HG02678 (cell line): Measurements from ENCODE around the gene PCMT1.
"Not testable (repeated sequence)": the region's sequence is repeated elsewhere in the genome, so short reads cannot be mapped to it uniquely, and the experiment has no call there.

ENCODE experiments used
- ATAC-seq: cut with Tn5 transposase; IDR thresholded peaks from one replicate; pipeline ENCODE4 v1.9.1; 2021; ENCODE audit warnings: mild to moderate bottlenecking, moderate library complexity; ENCODE audit not compliant: unreplicated experiment

The PCMT1 gene

DNA sequence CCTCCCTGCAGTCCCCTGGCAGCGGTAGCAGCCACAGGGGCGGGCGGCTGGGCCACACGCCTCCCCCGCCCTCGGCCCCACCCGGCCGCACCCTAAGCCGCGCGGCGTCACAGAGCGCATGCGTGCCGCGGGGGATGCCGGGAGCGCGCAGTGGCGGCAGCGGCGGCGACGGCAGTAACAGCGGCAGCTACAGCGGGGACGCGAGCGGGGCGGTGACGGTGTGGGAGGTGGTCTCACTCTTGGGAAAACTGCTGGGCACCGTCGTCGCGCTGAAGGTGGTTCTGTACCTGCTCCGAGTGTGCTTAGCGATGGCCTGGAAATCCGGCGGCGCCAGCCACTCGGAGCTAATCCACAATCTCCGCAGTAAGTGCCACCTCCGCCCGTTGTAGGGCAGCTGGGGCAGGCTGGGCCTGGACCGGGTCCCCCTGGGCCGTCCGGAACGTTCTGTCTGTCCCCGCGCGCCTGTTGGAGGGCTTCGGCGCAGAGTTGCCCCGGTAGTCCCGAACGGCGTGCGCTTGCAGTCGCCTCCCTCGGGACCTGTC, at the start of gene PCMT1:
Gene PCMT1, plus strand, starts transcription at position 148 of the 542 bp plus-strand sequence. Its CDS starts 161 bp downstream, at position 309.
- peak; percentile 88 for ATAC-seq

DNA sequence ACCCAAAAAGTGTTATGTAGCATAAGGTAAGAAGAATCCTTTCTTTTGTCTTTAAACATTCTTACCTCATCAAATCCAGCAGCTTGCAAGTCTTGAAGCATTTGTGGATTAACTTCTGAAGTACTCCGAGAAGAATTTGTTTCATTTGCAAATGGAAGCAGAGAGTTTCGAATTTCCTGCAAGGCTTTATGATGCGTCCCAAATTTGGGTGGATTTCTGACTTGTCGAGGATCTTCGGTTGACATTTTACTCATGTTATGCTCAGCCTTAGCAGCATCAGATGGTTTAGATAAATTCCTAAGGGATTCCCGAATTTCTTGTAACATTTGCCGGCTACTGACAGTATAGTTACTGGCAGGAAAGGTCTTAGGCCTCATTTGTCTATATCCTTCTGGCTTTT, 47.8 kb upstream of the PCMT1 start:
- no peak for ATAC-seq

DNA sequence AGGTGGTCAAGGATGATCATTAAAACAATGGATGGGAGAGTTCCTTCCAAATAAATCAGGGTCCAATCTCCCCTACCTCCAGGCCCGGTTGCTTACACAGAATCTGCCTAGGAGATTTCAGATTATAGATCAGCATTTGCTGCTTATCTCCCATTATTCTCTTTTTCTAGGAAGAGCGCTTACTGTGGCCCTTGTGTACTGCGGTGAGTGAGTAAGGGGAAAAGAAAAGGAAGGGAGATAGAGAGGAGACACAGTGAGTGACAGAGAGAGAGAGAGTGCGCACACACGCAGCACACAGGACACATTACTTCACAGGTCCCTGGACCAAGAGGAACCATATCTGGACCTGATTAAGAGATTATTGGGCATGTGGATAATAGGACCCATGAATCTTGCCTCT, 37.8 kb upstream of the PCMT1 start:
- no peak for ATAC-seq

DNA sequence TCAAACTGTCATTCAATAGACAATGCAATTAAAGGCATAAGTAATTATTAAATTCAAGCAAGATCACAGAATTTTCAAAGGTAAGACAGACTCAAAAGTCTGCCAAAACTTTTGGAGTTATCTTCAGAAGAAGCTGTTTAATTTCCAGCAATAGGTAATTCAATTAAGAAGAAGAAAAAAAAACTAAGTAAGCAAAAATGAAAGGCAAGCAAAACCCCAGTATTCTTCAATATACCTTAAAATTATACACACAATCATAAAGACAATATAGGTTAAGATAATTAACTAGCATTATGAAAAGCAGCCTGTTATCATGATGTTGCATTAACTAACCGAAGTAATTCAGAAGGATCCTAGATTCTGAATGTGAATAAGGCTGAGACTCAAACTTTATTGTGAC, 35.1 kb upstream of the PCMT1 start:
- ATAC-seq = no peak

DNA sequence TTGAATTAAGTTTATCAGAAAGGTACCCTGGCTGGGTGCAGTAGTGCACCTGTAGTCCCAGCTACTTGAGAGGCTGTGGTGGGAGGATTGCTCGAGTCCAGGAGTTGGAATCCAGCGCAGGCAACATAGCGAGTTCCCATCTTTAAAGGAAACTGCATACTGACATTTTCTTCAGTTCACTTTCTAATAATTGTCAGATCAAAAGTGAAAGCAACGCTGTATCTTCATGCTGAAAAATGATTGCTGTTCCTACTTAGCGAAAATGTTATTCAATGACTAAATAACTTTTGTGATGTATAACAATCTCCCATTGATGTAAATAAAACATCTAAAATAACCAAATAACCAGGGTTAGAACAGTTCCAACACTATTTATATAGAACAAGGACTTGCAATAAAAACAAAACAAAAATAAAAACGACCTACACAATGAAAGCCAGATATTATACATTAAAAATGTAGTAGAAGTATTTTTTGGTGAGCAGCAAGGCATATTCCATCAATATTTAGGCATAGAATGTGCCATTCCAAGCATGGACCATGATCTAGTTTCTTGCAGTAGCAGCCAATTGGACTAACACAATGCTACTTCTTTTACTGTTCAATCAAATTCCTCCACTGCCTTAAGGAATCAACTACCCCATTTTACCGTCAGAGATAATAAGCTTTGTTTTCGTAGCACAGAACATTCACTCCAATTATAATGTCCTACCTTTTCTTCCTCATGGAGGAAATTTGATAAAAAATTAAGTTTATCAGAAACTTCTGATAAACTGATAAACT, 33.2 kb upstream of the PCMT1 start:
- ATAC-seq = no peak

DNA sequence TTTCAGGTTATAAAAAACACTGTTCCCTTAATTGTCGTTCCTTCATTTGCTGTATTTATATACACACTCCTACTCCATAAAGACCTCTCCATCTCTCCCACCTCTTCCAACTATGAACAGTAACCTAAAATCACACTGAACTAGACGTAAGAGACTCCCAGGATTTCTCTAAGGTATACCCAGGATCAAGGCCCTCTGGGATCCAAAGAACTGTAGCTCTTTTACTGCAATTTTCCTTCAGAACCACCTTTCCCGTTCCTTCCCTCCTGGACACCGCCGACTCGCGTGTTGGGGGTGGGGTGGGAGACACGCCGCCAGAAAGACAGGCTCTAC, 32.3 kb upstream of the PCMT1 start:
- no peak for ATAC-seq

DNA sequence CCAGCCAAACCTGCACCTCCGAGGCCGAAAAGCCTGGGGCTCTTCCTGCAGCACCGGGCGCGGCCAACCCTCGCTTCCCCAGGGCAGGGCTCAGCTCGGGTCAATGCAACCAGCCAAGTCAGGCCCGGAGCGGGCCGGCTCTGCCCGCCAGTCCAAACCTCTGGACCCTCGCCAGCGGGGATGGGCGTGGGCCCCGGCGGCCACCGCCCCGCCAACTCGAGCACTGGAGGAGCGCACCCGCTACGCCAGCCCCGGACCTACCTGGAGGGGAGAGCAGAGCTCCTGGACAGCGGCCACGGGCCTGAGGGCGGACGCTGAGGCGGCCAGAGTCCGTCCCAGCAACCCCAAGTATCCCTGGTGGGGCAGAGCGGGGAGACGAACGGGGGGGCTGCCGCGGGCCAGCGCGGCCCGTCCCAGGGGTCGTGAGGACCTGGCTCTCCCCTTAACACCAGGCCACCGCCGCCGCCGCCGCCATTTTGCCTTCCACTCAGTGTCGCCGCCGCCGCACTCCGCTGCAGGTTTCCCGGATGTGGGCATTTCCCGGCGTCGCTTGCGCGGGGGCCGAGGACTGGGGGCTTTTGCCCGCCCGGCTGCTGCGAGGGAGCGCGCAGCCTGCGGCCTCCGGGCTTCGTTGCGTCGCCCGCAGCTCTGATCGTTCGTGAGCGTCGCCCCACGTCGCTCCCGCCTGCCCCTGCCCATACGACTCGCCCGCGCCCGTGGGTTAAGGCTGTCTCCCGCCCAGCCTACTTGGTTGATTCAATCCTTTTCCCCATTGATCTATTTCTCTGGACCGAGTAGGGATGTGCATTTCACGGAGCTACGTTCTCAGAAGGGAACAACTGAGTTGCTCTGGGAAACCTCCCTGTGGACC, 31.7 kb upstream of the PCMT1 start, which contains the start of gene LATS1:
Gene LATS1, minus strand, starts transcription at position 514 of the 871 bp plus-strand sequence. CDS start 15,975 bp downstream, outside the sequence.
- peak; percentile 87 for ATAC-seq

DNA sequence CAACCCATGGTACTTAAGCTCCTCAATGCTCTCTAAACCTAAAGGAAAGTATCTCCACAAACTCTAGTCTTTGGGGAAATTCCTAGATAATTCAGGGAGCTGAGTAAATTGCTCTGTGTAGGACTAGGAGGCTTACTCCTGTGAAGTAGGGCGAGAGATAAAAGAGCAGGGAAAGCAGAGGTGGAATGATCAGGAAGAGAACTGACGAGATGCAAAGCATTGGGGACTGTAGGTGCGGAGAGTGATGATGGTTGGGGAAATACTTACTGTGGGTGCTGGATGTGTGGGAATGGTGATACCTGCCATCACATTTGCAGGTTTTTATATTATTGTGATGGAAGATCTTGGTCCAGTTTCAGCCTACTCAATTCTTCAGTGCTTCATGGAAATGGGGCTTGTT, 30.0 kb upstream of the PCMT1 start:
- no peak for ATAC-seq

DNA sequence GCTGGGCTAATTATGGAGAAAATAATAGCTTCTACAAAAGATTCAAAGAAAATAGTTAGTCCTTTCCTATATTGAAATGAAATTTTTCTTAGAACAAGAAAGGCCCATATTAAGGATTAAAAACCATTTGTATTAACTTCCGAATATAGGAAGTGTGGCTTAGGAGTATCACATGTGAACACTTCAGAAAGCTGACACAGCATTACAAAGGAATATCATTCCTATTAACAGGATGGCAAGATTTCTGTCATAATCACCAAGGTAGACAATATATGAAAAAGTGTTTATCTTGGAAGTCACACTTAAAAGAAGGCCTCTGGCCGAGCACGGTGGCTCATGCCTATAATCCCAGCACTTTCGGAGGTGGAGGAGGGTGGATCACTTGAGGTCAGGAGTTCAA, 26.3 kb upstream of the PCMT1 start:
- no peak for ATAC-seq

DNA sequence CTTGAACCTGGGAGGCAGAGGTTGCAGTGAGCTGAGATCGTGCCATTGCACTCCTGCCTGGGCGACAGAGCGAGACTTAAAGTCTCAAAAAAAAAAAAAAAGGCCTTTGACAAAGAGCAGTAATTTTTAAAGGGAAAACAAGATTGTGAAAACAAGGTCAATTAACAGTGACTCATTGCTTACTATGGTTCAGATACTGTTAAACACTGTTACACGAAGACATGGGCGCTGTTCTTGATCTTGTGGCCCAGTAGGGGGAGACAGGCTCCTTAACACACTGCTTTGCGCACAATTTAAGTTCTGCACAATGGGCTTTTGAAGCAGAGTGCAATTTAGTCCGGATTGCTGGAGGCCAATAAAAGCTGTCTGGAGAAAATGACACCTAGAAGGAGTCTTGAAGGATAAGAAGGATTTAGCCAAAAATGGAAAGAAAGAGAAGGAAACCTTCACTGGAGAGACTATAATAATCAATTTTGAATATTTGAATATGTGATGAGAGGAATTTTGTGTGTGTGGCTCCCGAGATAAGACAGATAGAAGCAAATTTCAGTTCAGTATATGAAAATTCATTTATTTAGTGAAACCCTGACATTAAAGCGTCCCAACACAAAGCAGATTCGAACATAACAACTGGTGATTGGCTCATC, 25.6 kb upstream of the PCMT1 start:
- ATAC-seq = peak; percentile 74

DNA sequence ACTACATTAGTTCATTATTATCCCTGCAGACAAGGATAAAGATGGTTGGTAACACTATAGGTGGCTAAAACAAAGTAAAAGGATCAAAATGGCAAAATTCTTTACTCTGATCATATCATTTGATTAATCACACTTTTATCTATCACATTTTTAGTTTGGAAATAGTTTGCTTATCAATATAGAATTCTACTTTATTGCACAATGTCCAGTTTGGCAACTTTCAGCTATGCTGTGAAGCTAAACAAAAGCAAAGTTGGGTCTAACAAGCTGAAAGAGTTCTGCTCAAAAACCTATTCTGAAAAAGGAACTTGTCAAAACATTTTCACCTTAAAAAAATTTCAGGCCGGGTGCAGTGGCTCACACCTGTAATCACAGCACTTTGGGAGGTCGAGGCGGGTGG, 23.8 kb upstream of the PCMT1 start:
- no peak for ATAC-seq

DNA sequence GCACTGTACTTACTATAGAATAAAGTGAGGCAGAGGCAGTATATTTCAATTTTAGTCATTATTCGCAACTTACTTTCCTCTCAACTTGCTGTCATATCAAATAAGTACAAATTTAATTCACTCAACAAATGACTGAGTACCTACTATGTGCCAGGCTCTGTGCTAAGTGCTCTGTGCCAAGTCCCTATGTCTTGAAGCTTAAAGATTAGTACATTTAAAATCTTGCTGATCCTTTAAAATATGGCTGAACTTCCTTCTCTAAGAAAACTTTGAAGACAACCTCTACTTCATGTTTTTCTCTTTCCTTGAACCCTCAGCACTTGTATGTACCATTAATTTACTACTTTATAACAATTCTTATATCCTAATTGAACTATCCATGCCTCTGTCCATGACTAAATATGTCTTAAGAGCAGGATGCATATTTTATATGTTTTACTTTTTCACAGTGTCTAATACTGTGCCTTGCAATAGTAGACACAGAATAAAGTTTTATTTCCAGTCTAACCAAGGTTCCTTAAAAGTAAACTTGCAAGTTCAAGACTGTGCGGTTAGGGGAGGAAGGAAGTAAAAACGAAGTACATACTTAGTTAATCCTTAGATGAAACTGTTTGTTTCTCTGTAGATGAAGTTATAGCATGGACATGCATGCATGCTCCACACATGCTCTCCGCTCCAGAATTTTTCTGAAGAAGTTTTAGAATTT, 21.6 kb upstream of the PCMT1 start:
- ATAC-seq = no peak

DNA sequence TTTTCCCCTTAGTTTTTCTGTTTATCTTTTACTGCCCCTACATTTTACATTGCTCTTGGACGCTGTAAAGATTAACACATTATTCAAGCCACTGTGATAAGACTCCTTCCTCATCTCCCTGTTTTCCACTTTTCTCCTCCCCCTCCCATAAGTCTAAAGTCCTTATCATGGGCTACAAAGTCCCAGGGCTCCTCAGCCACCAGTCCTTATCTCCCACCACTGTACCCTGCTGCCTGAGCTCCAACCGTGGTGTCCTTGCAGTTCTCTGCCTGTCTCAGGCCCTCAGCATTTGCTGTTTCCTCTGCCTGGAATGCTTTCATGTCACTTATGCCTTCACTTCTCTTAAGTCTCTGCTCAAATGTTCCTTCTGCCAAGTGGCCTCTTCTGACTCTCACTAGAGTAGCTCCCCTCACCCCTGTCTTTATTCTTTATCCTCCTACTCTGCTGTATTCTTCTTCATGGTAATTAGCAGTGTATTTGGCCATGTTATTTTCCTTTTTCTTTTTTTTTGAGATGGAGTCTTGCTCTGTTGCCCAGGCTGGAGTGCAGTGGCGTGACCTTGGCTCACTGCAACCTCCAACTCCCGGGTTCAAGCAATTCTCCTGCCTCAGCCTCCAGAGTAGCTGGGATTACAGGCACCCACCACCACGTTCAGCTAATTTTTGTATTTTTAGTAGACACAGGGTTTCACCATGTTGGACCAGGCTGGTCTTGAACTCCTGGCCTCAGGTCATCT, 20.9 kb upstream of the PCMT1 start:
- ATAC-seq = no peak

DNA sequence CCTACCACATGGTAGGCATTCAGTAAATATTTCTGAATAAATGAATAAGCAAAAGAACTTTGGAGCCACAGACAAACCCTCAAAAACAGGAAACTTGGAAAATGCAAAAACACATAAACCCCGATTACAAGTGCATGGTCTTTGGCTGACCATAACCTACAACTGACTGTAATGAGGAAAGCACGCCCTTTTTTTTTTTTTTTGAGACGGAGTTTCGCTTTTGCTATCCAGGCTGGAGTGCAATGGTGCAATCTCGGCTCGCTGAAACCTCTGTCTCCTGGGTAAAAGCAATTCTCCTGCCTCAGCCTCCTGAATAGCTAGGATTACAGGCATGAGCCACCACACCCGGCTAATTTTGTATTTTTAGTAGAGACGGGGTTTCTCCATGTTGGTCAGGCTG, 19.7 kb upstream of the PCMT1 start:
- no peak for ATAC-seq

DNA sequence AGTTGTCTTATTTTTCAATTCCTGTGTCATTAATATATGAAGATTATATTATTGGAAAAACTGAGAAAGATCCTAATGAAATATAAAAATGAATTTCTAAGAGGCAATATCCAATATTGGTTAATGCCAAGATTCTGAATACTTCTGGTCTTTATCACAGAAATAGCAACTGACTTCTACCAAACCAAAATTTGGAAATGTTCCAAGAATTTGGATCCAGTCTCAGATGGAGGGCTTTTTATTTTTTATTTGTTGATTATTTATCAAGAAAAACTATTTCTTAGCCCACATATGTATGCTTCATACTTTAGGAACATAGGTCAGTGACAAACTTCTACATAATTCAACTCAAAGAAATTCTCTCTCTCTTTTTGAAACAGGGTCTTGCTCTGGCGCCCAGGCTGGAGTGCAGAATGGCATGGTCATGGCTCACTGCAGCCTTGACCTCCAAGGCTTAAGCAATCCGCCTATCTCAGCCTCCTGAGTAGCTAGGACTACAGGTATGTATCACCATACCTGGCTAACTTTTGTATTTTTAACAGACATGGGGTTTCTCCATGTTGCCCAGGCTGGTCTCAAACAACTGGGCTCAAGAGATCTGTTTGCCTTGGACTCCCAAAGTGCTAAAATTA, 16.3 kb upstream of the PCMT1 start:
- ATAC-seq = no peak

DNA sequence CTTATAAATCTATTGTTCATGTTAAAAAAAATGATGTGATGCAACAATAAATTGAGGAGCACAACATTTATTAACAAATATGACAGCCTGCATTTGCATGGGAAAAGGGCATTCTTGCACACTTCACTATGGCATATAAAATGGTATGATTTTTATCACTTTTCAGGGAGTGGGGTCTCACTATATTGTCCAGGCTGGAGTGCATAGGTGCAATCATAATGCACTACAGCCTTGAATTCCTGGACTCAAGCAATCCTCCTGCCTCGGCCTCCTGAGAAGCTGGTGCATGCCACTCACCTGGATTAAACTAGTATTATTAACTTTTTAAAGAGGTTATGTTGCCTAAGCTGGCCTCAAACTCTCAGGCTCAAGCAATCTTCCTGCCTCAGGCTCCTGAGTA, 14.6 kb upstream of the PCMT1 start:
- no peak for ATAC-seq

DNA sequence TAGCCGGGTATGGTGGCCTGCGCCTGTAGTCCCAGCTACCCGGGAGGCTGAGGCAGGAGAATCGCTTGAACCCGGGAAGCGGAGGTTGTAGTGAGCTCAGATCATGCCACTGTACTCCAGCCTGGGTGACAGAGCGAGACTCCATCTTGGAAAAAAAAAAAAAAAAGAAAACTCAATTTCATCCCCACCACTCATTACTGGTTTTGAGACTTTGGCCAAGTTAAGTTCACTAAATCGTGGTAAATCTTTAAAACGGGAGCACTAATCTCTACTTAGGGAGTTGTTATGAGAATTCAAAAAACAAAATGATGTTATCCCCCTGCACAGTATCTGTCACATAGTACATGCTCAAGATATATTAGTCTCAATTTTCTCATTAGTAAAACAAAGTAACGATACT, 4.3 kb upstream of the PCMT1 start:
- not testable (repeated sequence) for ATAC-seq

DNA sequence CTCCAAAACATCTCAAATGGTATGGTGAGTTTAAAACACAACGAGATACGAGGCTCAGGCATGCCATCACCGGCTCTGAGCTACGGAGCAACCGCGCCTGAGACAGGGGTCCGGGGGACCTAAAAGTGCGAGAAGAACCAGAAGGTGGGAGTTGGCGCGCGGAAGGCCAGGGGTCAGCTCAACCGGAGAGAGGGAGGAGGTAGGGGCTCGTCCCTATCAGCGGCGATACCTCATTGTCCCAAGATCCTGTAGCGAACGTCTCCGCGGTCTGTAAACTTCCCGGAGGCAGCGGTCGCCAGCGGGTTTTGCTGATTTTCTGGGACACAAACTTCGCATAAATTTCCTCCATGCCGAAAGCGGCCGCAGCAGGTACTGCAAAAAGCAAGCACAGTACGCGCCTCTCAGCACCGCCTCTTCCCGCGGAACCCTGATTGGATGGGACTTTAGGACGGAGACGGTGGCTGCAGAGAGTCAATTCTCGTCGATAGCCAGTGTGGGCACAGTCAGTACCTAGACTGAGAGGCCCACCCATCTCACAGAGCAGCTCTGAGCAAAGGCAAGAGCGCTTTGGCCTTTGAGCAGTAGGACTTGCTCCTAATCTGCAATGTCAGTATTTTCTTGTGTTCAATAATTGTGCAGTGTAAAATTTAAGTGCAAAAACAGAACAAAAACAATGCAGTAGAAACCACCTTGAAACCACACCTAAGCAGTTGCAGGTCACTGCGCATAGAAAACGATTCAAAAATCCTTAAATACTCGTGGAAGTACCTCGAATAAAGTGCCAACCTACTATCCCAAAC, 3.2 kb upstream of the PCMT1 start, which contains the start of gene NUP43:
Gene NUP43, minus strand, starts transcription at position 383 of the 800 bp plus-strand sequence. Its CDS starts 34 bp downstream, at position 349.
- peak; percentile 57 for ATAC-seq
